Iris pigment epithelial cell (primary cell): ENCODE results near the gene SCN7A.
A peak's percentile ranks its signal among the peaks of the same experiment; 100 is the strongest.
"Not testable (repeated sequence)": the region's sequence is repeated elsewhere in the genome, so short reads cannot be mapped to it uniquely, and the experiment has no call there.

Experiments used
- DNase-seq: peaks from one replicate; pipeline ENCODE4 v3.0.0-alpha.2; 2011; ENCODE audit warnings: low read depth

The SCN7A gene

DNA sequence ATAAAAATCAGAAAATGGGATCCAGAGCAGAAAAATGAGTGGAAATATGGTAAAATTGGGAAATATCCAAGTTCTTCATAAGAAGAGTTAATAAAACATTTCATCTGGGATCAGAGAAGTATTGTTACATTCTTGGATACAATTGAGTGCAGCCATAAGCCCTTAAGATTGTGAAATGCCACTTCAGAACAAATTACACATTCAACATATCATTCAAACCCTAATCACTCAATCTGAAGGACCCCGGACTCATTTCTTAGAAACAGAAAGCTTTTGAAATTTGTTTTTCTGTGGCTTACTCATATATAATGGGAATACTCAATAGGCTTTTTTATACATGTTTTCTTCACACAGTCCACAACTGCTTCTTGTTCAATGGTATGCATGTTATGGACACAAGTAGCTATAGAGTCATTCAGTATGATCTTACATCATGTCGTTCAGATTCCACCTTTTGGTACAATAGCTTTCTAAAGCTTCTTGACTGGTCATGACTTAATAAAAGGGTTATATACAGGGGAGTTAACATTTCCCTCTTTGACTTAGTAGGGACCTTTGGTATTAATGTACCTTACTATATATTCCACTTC lies 39.9 kb downstream of the SCN7A start:
- DNase-seq: no peak

DNA sequence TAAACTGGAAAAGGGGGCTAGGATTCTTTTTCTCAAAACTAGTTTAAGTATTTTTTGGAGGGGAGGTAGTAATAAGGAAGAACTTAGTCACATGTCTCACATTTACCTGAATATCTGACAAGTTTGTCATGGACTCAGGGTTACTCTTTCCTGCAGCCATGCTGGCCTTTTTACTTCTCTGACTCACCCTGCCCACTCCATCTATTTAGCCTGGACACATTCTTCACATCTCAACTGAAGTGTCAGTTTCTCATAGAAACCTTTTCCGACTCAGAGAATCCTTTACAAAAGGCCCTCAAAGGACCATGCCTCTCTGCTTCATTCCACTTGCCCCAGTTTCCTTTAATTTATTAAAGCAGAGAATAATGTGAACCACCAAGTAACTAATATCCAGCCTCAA lies 42.6 kb downstream of the SCN7A start:
- DNase-seq: peak; percentile 36

DNA sequence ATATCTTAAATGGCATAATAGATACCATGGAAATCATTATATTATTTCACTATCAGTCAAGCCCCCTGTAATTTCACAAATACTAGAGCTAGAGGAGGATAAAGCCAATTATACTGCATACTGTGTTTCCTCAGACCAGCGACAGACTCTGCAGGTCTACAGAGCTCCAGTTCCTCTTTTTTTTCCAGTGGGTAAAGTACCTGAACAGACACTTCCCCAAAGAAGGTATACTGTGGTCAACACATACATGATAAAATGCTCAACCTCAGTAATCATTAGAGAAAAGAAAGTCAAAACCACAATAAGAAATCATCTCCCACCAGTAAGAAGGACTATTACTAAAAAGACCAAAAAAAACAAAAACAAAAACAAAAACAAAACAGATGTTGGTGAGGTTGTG lies 44.6 kb downstream of the SCN7A start:
- no peak for DNase-seq

DNA sequence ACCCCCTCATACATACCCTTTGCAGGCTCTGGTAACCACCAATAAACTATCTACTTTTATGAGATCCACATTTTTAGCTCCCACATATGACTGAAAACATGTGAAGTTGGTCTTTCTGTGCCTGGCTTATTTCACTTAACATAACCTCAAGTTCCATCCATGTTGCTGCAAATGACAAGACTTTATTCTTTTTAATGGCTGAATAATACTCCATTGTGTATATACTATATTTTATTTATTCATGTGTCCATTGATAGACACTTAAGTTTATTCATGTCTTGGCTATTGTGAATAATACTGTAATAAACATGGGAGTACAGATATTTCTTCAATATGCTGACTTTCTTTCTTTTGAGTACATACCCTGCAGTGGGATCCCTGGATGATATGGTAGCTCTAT lies 45.9 kb downstream of the SCN7A start:
- no peak for DNase-seq

DNA sequence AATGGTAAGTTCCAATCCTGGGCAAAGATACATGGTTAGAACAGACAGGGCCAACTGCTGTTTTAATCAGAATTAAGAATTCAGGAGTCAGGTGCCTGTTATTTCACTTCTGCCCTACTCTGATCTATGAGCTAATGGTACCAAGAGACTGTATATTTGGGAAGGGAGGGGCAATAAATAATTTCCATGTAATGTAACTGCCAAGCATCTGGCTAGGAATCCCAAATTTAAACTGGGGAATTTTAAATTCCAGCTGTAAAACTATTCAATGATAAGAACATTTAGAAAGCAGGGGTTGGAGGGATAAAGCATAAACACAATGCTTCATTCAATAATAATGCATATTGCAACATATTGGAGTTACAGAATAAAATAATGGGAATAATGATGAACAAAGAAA lies 49.7 kb downstream of the SCN7A start:
- no peak for DNase-seq

DNA sequence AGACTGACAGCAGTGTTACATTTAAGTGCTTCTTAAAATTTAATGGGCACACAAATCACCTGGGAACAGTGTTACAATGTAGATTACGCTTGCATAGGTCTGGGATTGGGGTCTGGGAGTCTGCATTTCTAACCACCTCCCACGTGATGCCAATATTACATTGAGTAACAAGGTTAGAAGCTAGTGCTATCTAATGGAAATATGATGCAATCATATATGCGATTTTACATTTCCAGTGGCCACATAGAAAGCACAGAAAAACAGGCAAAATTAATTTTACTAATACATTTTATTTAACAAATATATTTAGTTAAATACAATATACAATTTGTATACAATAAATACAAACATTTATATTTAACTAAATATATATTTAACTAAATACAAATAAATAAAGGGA lies 53.7 kb downstream of the SCN7A start:
- DNase-seq: no peak

DNA sequence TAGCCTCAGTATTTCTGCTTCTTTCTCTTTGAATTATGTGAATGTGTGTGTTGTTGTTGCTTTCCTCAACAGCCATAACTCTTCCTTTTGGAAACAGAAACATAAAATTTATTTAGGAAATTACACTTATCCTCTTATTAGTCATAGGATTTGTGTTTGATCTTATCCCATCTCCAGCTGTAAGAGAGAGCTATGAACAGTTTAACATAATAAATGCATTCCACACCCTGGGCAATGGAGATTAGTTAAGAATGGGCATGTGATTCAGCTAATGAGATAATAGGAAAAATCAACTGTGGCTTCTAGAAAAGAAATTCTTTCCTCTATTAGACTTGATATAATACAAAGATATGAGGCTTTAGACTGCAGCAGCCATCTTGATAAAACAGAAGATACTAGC lies 55.0 kb downstream of the SCN7A start:
- DNase-seq: no peak

DNA sequence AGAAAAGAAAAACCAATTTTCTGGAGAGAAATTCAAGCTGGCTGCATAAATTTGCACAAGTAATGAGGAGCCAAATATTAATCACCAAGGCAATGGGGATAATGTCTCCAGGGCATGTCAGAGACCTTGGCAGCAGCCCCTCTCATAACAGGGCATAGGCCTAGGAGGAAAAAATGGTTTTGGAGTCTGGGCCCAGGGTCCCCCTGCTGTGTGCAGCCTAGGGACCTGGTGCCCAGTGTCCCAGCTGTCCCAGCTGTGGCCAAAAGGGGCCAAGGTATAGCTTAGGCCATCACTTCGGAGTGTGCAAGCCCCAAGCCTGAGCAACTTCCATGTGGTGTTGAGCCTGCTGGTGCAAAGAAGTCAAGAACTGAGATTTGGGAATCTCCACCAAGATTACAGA lies 57.1 kb downstream of the SCN7A start:
- no peak for DNase-seq

DNA sequence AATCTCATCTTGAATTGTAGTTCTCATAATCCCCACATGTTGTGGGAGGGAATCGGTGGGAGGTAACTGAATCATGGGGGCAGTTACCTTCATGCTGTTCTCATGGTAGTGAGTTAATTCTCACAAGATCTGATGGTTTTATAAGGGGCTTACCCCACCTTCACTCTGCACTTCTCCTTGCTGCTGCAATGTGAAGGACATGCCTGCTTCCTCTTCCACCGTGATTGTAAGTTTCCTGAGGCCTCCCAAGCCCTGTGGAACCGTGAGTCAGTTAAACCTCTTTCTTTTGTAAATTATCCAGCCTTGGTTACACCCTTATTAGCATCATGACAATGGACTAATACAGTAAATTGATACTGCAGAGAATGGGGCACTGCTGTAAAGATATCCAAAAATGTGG lies 57.9 kb downstream of the SCN7A start:
- DNase-seq: no peak

DNA sequence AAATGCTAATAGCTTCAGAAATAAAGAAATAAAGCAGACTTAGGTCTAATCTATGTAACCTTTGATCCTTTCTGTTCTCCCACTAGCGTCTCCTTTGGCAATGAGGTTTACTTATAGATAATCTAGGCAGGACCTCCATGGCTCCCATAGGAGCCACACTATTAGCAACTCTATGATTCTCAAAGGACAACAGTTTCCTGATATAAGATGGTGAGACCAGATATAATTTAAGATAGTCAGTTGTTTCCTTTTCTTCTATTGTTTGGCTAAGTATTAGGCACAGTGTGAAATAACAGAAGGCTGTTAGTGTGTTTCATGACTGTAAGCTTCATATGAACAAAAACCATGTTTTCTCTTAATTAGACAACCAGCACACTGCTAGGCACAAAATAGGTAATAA lies 59.6 kb downstream of the SCN7A start:
- no peak for DNase-seq

DNA sequence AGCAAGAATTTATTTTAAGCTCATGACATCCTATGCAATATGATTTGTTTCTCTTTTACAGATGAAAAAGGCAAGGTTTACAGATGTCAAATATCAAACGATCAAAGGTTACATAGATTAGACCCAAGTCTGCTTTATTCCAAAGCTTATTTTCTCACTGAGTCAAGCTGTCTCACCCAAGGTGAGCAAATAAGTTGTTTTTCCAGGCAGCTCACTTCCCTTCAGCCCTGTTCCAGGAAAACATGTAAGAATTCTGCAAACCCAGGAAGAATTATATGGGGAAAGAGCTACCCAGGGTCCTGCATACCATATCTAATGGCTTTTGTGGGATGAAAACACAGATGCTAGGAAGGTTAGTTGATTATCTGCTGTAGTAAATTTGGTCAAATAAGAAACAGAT lies 60.6 kb downstream of the SCN7A start:
- DNase-seq: no peak

DNA sequence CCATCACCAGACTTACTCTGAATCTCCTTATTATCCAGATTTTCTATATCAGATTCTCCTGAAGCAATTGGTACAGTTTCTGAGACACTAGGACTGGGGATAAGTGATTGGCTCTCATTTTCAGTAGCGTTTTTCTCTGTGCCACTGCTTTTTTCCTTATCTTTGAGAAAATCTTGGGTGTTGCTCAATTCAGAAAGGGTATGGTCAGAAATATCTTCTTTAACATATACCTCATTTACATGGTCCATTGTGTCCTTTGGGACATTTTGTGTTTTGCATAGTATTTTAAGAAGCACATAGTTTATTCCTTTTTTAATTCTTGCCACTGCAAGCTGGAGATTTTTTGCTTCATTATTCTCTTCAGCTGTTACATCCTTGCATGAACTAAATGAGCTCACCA lies 61.7 kb downstream of the SCN7A start:
- DNase-seq: no peak

DNA sequence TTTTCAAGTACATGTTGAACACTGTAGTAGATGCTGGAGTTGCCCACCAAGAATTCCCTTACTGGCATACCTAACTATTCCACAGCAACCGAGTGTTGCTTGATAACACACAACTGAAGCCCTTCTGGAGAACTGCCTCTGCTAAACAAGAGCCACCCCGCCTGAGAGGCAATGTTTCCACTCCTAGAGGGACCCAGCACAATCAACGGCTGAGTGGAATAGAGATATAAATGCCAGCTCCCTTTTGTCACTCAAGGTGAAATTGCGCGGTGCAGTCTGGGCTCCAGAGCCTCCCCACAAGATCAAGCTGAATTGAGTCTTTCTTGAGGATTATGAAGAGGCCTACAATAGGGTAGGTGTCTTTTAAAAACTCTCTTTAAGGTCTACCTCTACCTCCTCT lies 69.2 kb downstream of the SCN7A start:
- DNase-seq: no peak

DNA sequence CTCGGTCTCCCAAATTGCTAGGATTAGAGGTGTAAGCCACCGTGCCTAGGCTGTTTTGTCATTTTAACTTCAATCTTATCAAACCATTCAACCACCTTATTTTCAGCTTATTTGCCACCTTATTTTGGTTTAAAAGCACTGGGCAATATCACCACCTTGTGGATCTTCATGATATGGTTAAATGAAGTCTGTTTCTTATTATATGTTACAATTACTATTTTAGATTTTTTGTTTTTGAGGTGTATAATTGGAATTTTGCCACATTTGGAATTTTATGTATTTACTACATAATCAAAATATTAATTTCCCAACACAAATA lies 74.5 kb downstream of the SCN7A start:
- DNase-seq: peak; percentile 62

DNA sequence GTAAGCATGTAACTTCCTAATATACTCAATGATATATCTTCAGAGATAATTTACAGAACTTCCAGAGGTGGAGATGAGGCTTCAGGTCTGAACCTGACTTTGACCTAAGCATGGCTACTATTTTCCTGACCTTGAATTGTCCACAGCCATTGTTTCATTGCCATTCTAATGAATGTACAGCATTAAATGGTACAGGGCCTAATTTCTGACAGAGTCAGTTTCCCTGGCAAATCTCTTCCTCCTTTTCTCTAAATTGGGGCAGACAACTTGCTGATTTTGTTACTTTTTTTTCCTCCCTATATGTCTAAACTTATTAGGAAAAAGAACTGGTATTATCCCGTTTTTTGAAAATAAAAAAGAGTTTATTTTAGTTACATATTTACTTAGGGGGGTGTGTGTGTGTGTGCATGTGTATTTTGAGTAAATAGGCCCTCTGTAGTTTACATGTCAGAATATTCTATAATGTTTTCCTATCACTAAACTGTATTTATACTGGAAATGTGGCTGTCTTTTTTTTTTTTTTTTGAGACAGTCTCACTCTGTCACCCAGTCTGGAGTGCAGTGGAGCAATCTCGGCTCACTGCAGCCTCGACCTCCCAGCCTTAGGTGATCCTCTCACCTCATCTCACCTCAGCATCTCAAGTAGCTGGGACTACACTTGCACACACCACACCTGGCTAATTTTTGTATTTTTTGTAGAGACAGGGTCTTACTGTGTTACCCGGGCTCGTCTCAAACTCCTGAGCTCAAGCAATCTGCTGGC lies 75.0 kb downstream of the SCN7A start:
- DNase-seq: no peak

DNA sequence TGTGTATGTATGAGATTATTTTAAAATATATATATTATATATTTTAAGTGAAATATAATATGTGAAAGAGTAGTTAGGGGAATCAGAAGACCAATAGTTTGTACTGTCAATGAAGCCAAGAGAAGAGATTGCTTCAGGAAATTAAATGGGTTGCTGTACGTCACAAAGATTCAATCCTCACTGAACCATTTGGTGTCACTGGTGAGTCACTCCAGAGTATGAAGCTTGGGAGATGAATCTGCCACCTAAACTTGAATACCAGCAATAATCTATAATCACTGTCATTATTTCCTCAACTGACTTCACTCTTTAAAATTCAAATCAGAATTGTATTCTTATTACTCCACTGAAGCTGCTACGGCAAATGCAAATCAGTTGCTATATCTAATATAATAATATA lies 76.4 kb downstream of the SCN7A start:
- DNase-seq: peak; percentile 78

DNA sequence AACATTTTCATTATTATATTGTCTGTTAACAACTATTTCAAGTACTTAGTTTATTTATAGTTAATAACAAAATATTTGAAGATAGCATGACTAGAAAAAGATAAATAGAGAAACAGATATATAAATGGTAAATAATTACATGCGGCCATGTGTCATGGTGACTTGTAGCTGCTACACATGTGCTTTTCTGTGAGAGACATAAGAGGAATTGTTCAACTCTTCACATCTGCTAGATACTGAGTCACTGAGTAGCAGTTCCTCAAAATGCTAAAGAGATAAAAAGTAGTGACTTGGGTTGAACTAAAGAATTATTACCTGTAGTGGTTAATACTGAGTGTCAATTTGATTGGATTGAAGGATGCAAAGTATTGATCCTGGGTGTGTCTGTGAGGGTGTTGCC lies 80.8 kb downstream of the SCN7A start:
- peak; percentile 42 for DNase-seq

DNA sequence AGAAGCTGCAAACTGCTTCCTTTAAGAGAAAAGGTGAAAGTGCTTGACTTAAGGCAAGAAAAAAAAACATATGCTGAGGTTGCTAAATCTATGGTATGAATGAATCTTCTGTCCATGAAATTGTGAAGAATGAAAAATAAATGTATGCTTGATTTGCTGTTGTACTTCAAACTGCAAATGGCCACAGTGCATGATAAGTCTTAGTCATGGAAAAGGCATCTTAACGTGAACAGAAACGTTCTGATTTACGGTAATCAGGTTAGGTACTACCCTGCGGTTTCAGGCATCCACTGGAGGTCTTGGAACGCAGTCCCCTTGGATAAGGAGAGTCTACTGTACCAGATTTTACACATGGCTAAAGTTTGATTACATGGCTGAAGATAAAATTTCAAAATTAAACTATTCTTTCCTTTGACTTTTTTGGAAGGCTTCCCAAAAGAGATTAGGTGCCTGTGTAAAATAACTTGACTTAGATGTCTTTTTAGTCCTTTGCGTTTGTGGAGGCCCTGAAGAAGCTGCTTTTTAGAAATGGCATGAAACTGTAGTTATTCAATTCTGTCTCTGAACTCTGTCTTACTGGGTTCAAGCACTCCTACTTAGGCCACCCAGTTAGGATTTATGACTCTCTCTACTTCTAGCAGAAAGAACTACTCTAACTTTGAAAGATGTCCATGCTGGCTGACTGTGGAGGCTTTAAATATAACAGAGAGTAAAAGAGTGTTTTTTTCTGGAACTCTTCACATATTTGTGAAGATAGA lies 82.4 kb downstream of the SCN7A start:
- peak; percentile 82 for DNase-seq

DNA sequence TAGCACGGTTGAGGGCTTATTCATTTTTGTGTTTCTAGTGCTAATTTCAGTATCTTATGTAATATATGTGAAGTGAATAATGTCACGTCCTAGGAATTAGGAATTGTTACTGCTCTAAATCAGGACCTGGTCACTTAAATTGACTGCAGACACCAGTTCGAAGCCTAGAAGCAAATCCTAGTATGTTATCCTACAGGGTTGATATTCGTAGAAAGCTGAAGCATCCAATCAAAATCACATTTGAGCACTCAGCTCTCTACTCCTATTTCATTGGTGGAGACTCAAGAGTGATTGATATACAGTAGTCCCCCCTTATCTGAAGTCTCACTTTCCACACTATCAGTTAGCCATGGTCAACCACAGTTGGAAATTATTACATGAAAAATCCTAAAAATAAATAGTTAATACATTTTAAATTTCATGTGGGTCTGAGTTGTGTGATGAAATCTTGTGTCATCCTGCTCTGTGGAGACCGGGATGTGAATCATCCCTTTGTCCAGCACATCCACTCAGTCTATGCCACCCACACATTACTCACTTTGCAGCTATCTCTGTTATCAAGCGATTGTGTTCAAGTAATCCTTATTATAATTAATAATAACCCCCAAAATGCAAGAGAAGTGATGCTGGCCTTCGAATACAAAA lies 83.1 kb downstream of the SCN7A start:
- peak; percentile 96 for DNase-seq

DNA sequence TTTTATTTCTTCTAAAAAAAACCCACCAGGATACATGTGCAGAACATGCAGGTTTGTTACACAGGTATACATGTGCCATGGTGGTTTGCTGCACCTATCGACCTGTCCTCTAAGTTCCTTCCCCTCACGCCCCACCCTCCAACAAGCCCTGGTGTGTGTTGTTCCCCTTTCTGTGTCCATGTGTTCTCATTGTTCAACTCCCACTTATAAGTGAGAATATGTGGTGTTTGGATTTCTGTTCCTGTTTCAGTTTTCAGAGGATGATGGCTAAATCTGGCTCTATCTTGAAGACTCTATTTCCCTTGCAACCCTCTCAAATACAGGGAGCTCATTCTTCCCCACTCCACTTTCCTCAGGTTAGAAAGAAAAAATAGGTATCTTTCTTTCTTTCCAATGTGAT lies 86.3 kb downstream of the SCN7A start:
- DNase-seq: not testable (repeated sequence)

DNA sequence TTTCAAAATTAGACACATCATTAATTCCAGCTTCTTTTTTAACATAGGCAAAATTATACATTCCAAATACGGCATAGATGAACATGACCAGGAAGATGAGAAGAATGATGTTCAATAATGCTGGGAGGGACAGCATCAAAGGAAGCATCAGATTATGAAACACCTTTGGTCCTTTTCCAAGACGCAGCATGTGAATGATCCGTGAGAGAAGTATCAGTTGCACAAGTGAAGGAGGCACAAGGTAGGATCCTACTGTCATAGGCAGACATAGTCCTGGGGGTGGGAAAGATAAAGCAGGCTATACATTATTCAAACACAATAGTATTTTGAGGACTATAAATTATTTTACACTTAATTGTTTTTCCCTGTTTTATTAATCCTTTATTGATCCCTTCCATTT lies 87.7 kb downstream of the SCN7A start:
- DNase-seq: no peak

DNA sequence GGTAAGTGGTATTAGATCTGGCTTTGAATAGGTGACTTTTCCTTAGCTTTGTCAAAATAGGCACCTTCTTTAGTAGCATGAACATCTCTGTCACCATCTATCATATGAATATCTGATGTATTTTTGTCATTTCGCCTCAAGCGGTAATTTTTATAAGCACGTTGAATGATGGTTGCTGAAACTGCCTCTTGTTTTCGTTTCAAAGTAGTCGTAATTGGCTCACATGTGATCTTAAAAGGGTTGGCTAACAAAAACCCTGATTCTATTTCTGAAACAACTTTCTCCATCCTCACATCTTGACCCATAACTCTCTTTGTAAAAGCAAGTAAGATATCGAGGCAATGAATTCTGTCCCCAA lies 88.5 kb downstream of the SCN7A start:
- DNase-seq: no peak
